Ishikawa (cell line): ENCODE results near the gene ITGA5.

ENCODE experiments used
- CEBPB ChIP-seq: IDR thresholded peaks from 2 replicates; pipeline ENCODE4 v1.6.1; 2012
- EGR1 ChIP-seq: IDR thresholded peaks from 2 replicates; pipeline ENCODE4 v1.6.1; 2012
- EP300 ChIP-seq: IDR thresholded peaks from 2 replicates; pipeline ENCODE4 v1.6.1; 2012; ENCODE audit warnings: borderline replicate concordance
- FOXM1 ChIP-seq: IDR thresholded peaks from 2 replicates; pipeline ENCODE4 v1.6.1; 2012; ENCODE audit warnings: low read depth, borderline replicate concordance
- NFIC ChIP-seq: IDR thresholded peaks from 2 replicates; pipeline ENCODE4 v1.6.1; 2012
- RAD21 ChIP-seq: IDR thresholded peaks from 2 replicates; pipeline ENCODE4 v1.6.1; 2012; ENCODE audit warnings: low read depth
- TAF1 ChIP-seq: IDR thresholded peaks from 2 replicates; pipeline ENCODE4 v1.6.1; 2012; ENCODE audit warnings: low read depth, mild to moderate bottlenecking
- TEAD4 ChIP-seq: IDR thresholded peaks from 2 replicates; pipeline ENCODE4 v1.6.1; 2012
- YY1 ChIP-seq: IDR thresholded peaks from 2 replicates; pipeline ENCODE4 v1.6.1; 2012; ENCODE audit warnings: low read depth
- ZBTB7A ChIP-seq: IDR thresholded peaks from 2 replicates; pipeline ENCODE4 v1.6.1; 2012; ENCODE audit warnings: low read depth
- TF ChIP-seq, protein P1 (sequence below): IDR thresholded peaks from 2 replicates; pipeline ENCODE4 v1.6.1; 2012
- TF ChIP-seq, protein P2 (sequence below): IDR thresholded peaks from 2 replicates; pipeline ENCODE4 v1.6.1; 2012
- TF ChIP-seq, protein P3 (sequence below): IDR thresholded peaks from 2 replicates; pipeline ENCODE4 v1.6.1; 2012; ENCODE audit warnings: low read depth, mild to moderate bottlenecking

DNA sequence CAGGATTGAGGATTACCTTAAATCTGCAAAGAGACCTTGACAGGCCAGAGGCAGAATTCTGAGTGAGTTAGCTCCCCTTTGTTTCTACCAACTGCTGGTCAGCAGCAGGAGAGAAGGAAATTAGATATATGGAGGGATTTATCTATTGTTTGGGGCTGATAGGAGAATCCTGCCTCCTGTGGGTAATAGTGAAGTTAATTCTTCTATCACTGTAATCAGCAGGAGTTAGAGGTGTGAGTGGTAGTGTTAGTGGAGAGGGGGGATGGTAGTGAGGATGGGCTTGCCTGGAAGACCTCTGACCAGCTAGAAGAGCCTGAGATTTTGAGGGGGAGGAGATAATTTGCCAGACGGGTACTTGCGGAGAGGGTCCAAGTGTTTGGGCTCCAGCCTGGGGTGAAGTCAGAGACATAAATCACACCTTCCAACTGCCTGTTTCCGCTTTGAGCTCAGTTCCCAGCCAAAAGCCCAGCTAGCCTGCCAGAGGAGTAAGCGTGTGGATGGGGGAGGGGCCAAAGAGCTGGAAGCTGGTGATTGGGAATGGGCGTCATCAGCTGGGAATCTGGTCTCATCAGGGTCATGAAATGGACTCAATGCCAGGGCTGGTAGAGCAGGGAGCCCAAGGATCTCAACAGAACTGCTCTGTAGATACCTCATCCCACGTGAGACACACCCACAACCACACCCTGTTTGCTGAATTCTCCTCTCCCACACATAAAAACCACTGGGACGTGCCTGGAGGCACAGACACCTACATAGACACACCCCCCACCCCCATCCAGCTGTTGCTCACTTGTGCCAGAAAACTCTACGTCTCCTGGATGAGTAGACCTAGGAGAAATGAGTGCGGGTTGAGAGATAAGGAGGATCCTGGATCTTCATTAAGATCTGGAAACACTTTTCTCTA, 13.1 kb upstream of the ITGA5 start:
- TF ChIP-seq, protein P1, sequence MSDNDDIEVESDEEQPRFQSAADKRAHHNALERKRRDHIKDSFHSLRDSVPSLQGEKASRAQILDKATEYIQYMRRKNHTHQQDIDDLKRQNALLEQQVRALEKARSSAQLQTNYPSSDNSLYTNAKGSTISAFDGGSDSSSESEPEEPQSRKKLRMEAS, result no peak
- TF ChIP-seq, protein P2, sequence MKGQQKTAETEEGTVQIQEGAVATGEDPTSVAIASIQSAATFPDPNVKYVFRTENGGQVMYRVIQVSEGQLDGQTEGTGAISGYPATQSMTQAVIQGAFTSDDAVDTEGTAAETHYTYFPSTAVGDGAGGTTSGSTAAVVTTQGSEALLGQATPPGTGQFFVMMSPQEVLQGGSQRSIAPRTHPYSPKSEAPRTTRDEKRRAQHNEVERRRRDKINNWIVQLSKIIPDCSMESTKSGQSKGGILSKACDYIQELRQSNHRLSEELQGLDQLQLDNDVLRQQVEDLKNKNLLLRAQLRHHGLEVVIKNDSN, result no peak
- TF ChIP-seq RAD21 (no peak), ZBTB7A (no peak), YY1 (no peak), CEBPB (no peak), EGR1 (no peak), FOXM1 (no peak), TAF1 (no peak), EP300 (no peak), NFIC (no peak), TEAD4 (no peak)
- TF ChIP-seq, protein P3, sequence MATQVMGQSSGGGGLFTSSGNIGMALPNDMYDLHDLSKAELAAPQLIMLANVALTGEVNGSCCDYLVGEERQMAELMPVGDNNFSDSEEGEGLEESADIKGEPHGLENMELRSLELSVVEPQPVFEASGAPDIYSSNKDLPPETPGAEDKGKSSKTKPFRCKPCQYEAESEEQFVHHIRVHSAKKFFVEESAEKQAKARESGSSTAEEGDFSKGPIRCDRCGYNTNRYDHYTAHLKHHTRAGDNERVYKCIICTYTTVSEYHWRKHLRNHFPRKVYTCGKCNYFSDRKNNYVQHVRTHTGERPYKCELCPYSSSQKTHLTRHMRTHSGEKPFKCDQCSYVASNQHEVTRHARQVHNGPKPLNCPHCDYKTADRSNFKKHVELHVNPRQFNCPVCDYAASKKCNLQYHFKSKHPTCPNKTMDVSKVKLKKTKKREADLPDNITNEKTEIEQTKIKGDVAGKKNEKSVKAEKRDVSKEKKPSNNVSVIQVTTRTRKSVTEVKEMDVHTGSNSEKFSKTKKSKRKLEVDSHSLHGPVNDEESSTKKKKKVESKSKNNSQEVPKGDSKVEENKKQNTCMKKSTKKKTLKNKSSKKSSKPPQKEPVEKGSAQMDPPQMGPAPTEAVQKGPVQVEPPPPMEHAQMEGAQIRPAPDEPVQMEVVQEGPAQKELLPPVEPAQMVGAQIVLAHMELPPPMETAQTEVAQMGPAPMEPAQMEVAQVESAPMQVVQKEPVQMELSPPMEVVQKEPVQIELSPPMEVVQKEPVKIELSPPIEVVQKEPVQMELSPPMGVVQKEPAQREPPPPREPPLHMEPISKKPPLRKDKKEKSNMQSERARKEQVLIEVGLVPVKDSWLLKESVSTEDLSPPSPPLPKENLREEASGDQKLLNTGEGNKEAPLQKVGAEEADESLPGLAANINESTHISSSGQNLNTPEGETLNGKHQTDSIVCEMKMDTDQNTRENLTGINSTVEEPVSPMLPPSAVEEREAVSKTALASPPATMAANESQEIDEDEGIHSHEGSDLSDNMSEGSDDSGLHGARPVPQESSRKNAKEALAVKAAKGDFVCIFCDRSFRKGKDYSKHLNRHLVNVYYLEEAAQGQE, result no peak; the same call in 1 of the 2 replicates
